Measurements from ENCODE around the gene POR.
"Not testable (repeated sequence)": the region's sequence is repeated elsewhere in the genome, so short reads cannot be mapped to it uniquely, and the experiment has no call there.

The POR gene

DNA sequence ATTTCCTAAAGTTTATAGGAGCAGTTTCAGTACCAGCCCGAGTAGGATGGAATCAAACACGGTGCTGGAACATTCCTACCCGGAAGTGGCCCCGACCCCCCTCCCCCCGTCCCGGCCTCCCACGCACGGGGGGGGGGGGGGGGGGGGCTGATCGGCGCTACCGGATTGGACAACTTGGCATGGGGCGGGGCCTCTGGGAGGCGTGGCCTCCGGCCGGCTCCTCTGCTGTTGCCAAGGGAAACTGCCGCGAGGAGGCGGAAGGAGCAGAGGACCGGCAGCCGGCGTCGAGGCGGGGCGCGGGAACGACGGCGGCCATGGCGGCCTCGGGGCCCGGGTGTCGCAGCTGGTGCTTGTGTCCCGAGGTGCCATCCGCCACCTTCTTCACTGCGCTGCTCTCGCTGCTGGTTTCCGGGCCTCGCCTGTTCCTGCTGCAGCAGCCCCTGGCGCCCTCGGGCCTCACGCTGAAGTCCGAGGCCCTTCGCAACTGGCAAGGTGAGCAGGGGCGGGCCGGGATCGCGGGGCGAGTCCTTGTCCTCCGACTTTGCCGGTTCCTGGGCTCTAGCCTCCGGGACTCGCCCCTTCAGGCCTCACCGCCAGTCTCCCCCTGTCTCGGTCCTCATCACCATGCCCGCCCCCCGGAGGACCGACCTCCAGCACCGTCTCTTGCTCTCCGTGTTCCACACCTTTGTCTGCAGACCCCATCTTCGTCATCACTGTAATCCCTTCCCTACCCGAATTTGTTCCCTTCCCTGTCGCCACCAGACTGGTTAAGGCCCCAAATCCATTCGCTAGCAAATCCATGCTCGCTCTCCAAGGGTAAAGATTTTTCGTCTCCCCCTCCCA is 36.0 kb upstream of the POR start, which contains the start of gene RHBDD2:
RHBDD2 (plus strand) TSS at position 266 of the 843 bp plus-strand sequence; CDS start at position 315, 49 bp downstream.
- H3K4me3 ChIP-seq (replicated peaks; ENCODE audit: low read depth, low read length) = peak within 1 kb of the TSS; percentile 81
- DNase-seq (ENCODE audit: low read depth) = peak; percentile 93
- TF ChIP-seq CTCF (IDR thresholded peaks at IDR 0.05; ENCODE audit: low read length, missing control alignments) = no peak

GRCh38 chr7:75879771-75880184 is 35.2 kb upstream of the POR start:
- peak; percentile 53 for DNase-seq (ENCODE audit: low read depth)
- peak overlapping the region; percentile 81 for H3K4me3 ChIP-seq (replicated peaks; ENCODE audit: low read depth, low read length)
- TF ChIP-seq CTCF (IDR thresholded peaks at IDR 0.05; ENCODE audit: low read length, missing control alignments) = no peak

DNA sequence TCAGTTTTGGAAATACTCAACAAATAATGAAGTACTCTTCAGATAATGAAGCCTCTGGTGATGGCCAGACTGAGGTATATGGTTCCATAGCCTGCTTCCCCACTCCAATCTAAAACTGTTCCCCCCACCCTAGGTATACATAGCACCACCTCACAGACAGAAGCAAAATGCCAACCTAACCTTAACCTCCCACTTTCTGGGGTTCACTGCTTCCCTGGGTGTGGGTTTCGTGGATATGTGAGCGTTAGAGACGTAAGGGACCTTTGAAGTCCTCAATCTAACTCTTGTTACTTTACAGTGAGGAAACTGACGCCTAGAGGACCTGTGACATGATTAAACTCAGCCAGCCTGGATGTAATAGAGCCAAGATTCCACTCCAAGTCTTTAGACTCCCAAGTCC is 34.7 kb upstream of the POR start:
- no peak for TF ChIP-seq CTCF (IDR thresholded peaks at IDR 0.05; ENCODE audit: low read length, missing control alignments)
- peak overlapping the region; percentile 81 for H3K4me3 ChIP-seq (replicated peaks; ENCODE audit: low read depth, low read length)

DNA sequence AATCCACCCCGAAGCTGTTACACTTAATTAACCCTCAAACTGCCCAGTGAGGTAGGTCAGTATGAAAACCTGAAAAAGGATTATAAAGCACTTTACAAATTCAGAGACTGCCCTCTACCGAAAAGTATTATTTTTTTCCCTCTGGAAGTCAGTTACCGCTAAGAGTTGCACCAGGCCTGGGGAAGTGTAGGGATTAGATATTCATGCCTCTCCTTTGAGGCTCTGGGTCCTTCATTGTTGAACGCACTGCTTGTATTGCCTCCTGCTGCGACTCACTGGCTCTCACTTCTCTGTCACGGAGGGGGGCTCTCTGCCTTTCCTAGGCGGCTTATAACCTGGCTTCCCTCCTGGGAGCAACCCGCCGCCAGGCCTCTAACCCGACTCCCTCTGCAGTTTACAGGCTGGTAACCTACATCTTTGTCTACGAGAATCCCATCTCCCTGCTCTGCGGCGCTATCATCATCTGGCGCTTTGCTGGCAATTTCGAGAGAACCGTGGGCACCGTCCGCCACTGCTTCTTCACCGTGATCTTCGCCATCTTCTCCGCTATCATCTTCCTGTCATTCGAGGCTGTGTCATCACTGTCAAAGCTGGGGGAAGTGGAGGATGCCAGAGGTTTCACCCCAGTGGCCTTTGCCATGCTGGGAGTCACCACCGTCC is 33.4 kb upstream of the POR start:
- no peak overlapping the region for H3K4me3 ChIP-seq (replicated peaks; ENCODE audit: low read depth, low read length)
- TF ChIP-seq CTCF (IDR thresholded peaks at IDR 0.05; ENCODE audit: low read length, missing control alignments) = peak; percentile 14
- DNase-seq (ENCODE audit: low read depth) = peak; percentile 29

More for the DNA sequence above, 34.7 kb upstream of the POR start:
- no peak for DNase-seq (ENCODE audit: low read depth)

DNA sequence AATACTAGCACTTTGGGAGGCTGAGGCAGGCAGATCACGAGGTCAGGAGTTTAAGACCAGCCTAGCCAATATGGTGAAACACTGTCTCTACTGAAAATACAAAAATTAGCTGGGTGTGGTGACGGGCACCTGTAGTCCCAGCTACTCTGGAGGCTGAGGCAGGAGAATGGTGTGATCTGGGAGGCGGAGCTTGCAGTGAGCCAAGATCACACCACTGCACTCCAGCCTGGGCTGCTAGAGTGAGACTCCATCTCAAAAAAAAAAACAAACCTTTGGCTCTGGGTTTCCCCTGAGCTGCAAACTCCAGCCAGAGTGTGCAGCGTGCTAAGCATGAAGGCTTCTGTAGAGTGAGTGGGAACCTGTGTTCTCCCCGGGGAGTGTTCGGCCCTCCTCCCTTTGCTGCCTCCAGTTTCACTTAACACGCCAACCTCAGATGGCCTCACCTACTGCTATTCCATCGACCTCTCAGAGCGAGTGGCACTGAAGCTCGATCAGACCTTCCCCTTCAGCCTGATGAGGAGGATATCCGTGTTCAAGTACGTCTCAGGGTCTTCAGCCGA is 31.6 kb upstream of the POR start:
- not testable (repeated sequence) for DNase-seq (ENCODE audit: low read depth); H3K4me3 ChIP-seq (replicated peaks; ENCODE audit: low read depth, low read length)

DNA sequence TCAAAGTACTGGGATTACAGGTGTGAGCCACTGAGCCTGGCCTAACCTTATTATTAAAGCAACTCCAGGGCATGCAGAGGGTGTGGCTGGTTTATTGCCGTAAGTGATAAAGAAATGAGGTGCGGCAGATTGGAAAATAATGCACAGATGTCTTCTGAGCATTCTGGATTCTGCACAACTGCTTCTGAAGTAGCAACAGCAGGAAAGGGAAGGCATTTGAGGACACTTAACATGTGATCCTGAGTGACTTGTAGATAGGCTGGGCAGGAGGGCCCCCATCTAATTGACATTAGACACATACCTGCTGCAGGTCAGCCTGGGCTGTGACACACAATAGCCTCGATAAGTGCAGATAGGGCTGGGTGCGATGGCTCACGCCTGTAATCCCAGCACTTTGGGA is 30.5 kb upstream of the POR start:
- no peak for DNase-seq (ENCODE audit: low read depth)
- no peak overlapping the region for H3K4me3 ChIP-seq (replicated peaks; ENCODE audit: low read depth, low read length)
- TF ChIP-seq CTCF (IDR thresholded peaks at IDR 0.05; ENCODE audit: low read length, missing control alignments) = no peak

- no peak overlapping the region for H3K4me3 ChIP-seq (replicated peaks; ENCODE audit: low read depth, low read length)
- no peak for DNase-seq (ENCODE audit: low read depth)
- no peak for TF ChIP-seq CTCF (IDR thresholded peaks at IDR 0.05; ENCODE audit: low read length, missing control alignments)
Measured at GRCh38 chr7:75885036-75885435, 29.9 kb upstream of the POR start.

Data from fibroblast of pulmonary artery (primary cell).